C4-2B (cell line): Measurements from ENCODE around the gene BTNL9.

Source experiments
- ZFX ChIP-seq: fragments of 450-650 bp; IDR thresholded peaks from 2 replicates; pipeline ENCODE4 v1.6.1; 2017
- TF ChIP-seq, protein P1 (sequence below): fragments of 450-650 bp; conservative IDR thresholded peaks from 2 replicates; pipeline ENCODE4 v1.5.1; 2017; ENCODE audit warnings: mild to moderate bottlenecking

DNA sequence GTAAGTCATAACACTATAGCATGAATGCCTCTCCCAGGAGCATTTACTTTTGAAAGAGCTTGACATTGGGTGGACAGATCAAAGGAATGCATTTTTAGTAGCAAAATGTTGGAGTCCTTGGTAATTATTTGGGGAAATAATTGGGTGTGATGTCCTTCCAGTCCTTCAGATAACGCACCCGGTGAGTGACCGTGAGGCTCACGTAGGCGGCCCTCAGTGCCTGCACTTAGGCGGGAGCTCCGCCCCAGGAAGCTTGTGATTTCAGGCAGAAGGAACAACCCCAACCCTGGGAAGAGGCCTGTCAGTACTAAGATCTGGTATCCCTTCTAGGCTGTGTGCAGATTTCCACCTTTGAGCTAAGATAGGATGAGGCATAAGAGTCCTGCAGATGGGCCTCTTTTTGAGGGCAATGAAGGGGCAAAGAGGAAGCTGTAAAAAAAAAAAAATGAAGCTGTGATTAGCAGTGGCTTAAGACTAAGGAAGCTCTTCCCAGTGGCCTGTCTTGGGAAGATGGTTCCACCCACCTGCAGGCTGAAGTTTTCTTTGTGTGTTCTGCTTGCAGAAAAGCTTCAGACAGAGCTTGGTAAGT lies 14.9 kb downstream of the BTNL9 start:
- TF ChIP-seq, protein P1, sequence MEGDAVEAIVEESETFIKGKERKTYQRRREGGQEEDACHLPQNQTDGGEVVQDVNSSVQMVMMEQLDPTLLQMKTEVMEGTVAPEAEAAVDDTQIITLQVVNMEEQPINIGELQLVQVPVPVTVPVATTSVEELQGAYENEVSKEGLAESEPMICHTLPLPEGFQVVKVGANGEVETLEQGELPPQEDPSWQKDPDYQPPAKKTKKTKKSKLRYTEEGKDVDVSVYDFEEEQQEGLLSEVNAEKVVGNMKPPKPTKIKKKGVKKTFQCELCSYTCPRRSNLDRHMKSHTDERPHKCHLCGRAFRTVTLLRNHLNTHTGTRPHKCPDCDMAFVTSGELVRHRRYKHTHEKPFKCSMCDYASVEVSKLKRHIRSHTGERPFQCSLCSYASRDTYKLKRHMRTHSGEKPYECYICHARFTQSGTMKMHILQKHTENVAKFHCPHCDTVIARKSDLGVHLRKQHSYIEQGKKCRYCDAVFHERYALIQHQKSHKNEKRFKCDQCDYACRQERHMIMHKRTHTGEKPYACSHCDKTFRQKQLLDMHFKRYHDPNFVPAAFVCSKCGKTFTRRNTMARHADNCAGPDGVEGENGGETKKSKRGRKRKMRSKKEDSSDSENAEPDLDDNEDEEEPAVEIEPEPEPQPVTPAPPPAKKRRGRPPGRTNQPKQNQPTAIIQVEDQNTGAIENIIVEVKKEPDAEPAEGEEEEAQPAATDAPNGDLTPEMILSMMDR: no peak
- TF ChIP-seq ZFX: no peak
